Measurements from ENCODE around the gene TXNRD1.

DNA sequence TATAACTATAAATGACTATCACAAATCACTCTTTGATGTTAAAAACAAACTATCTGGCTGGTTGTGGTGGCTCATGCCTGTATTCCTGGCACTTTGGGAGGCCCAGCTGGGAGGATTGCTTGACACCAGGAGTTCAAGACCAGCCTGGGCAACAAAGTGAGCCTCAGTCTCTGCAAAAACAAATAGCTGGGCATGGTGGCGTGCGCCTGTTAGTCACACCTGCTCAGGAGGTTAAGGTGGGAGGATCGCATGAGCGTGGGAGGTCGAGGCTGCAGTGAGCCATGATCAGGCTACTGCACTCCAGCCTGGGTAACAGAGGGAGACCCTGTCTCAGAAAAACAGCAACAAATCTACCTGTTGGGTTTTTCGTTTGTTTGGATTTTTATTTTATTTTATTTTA is 5.4 kb downstream of the TXNRD1 start:
- TF ChIP-seq, protein P1, sequence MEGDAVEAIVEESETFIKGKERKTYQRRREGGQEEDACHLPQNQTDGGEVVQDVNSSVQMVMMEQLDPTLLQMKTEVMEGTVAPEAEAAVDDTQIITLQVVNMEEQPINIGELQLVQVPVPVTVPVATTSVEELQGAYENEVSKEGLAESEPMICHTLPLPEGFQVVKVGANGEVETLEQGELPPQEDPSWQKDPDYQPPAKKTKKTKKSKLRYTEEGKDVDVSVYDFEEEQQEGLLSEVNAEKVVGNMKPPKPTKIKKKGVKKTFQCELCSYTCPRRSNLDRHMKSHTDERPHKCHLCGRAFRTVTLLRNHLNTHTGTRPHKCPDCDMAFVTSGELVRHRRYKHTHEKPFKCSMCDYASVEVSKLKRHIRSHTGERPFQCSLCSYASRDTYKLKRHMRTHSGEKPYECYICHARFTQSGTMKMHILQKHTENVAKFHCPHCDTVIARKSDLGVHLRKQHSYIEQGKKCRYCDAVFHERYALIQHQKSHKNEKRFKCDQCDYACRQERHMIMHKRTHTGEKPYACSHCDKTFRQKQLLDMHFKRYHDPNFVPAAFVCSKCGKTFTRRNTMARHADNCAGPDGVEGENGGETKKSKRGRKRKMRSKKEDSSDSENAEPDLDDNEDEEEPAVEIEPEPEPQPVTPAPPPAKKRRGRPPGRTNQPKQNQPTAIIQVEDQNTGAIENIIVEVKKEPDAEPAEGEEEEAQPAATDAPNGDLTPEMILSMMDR (IDR thresholded peaks at IDR 0.05; ENCODE audit: low read depth, low read length) = no peak
- no peak for TF ChIP-seq EZH2phosphoT487 (IDR thresholded peaks at IDR 0.05; ENCODE audit: low read depth)

Data from OCI-LY3 (cell line).